ENCODE results near the gene C22orf31.

Gene C22orf31

GRCh38 chr22:29082826-29083545 lies 21.4 kb upstream of the C22orf31 start:
- H3K4me3 ChIP-seq (ENCODE audit: low read depth, low read length) = no peak overlapping the region
- DNase-seq (ENCODE audit: low read depth) = no peak
- no peak for TF ChIP-seq CTCF (conservative IDR thresholded peaks at IDR 0.05; ENCODE audit: low read depth, low read length)

- no peak for DNase-seq (ENCODE audit: low read depth)
- H3K4me3 ChIP-seq (ENCODE audit: low read depth, low read length) = no peak overlapping the region
- no peak for TF ChIP-seq CTCF (conservative IDR thresholded peaks at IDR 0.05; ENCODE audit: low read depth, low read length)
Observed at GRCh38 chr22:29081517-29082236, 20.0 kb upstream of the C22orf31 start.

GRCh38 chr22:29080106-29080975 lies 18.7 kb upstream of the C22orf31 start:
- H3K4me3 ChIP-seq (ENCODE audit: low read depth, low read length) = no peak overlapping the region
- DNase-seq (ENCODE audit: low read depth) = no peak

GRCh38 chr22:29079218-29079901 lies 17.7 kb upstream of the C22orf31 start:
- no peak for TF ChIP-seq CTCF (conservative IDR thresholded peaks at IDR 0.05; ENCODE audit: low read depth, low read length)
- DNase-seq (ENCODE audit: low read depth) = no peak

More at GRCh38 chr22:29080106-29080975, 18.7 kb upstream of the C22orf31 start:
- TF ChIP-seq CTCF (conservative IDR thresholded peaks at IDR 0.05; ENCODE audit: low read depth, low read length) = no peak

GRCh38 chr22:29078869-29079207 lies 17.2 kb upstream of the C22orf31 start:
- no peak for DNase-seq (ENCODE audit: low read depth)
- no peak for TF ChIP-seq CTCF (conservative IDR thresholded peaks at IDR 0.05; ENCODE audit: low read depth, low read length)
- H3K4me3 ChIP-seq (ENCODE audit: low read depth, low read length) = no peak overlapping the region

More at GRCh38 chr22:29079218-29079901, 17.7 kb upstream of the C22orf31 start:
- H3K4me3 ChIP-seq (ENCODE audit: low read depth, low read length) = no peak overlapping the region

GRCh38 chr22:29078036-29078868 lies 16.6 kb upstream of the C22orf31 start:
- TF ChIP-seq CTCF (conservative IDR thresholded peaks at IDR 0.05; ENCODE audit: low read depth, low read length) = peak; percentile 17
- no peak for DNase-seq (ENCODE audit: low read depth)

More at GRCh38 chr22:29078036-29078868, 16.6 kb upstream of the C22orf31 start:
- no peak overlapping the region for H3K4me3 ChIP-seq (ENCODE audit: low read depth, low read length)
